HepG2 (cell line): ENCODE data around the gene OR6K6. TPM values are rescaled to one million over a fixed set of nuclear protein-coding genes. Genes with fewer than 3 reads are reported as not detected.

Experiments
- polyA plus RNA-seq, 8 experiments: library from polyadenylated mRNA; depleted of rRNA in 3 of 8; stranded (reverse) in 7 of 8; unstranded in 1 of 8; fragments of >200 nt; fragmentation: Illumina TruSeq in 4 of 8; extraction: Trizol in 4 of 8; gene quantifications; 2 replicates each; pipeline versions ENCODE4 v1.2.1 to v1.2.3, GENCODE V29; 2011 to 2016; ENCODE audit warnings: low read depth in 4 of 8, missing spikeins in 1 of 8, mixed read lengths in 1 of 8; ENCODE audit not compliant: insufficient read depth in 1 of 8
- small RNA-seq, 3 experiments: library from RNA; depleted of rRNA; stranded (forward); fragments of <200 nt; gene quantifications; one replicate each; pipeline ENCODE3, GENCODE V24; 2012; ENCODE audit warnings: low read depth in 2 of 3, low replicate concordance in 1 of 3; ENCODE audit not compliant: insufficient read length in 3 of 3, insufficient read depth in 2 of 3
- total RNA-seq, 5 experiments: library from RNA; depleted of rRNA; stranded (reverse); fragments of >200 nt; fragmentation: Illumina TruSeq; extraction: Trizol; gene quantifications; 2 replicates each; pipeline ENCODE4 v1.2.3, GENCODE V29; 2016; ENCODE audit warnings: low read depth in 1 of 5

OR6K6 gene
- total and polyA plus RNA-seq, 2 of the 13 experiments (the other 11 are each of a cell fraction or from before 2014, with no cell fraction given), result not detected

Small RNA genes within 50 kb of the gene (small RNA-seq; reads per million reads assigned to genes)
- gene OR2AQ1P, result 0 reads per million in 3 experiments

Other genes with a start within 250 kb of the OR6K6 start
- gene OR6Y1, start 200.3 kb upstream of the OR6K6 start, total RNA-seq (2016; rRNA removed; fragmentation: Illumina TruSeq; extraction: Trizol), result not detected in 2 replicates
- not detected in 2 replicates for gene OR6Y1, start 200.3 kb upstream of the OR6K6 start, polyA plus RNA-seq (2011; rRNA removed)
- not detected in 2 replicates for gene OR6P1, start 184.1 kb upstream of the OR6K6 start, total RNA-seq (2016; rRNA removed; fragmentation: Illumina TruSeq; extraction: Trizol)
- gene OR6P1, start 184.1 kb upstream of the OR6K6 start, polyA plus RNA-seq (2011; rRNA removed), result not detected in 2 replicates
- not detected in 2 replicates for gene OR10X1, start 174.8 kb upstream of the OR6K6 start, total RNA-seq (2016; rRNA removed; fragmentation: Illumina TruSeq; extraction: Trizol)
- gene OR10X1, start 174.8 kb upstream of the OR6K6 start, polyA plus RNA-seq (2011; rRNA removed), result not detected in 2 replicates
- gene OR10Z1, start 149.5 kb upstream of the OR6K6 start, total RNA-seq (2016; rRNA removed; fragmentation: Illumina TruSeq; extraction: Trizol), result not detected in 2 replicates
- not detected in 2 replicates for gene OR10Z1, start 149.5 kb upstream of the OR6K6 start, polyA plus RNA-seq (2011; rRNA removed)
- not detected in 2 replicates for gene SPTA1, start 68.0 kb upstream of the OR6K6 start, total RNA-seq (2016; rRNA removed; fragmentation: Illumina TruSeq; extraction: Trizol)
- not detected in 2 replicates for gene SPTA1, start 68.0 kb upstream of the OR6K6 start, polyA plus RNA-seq (2011; rRNA removed)
- not detected in 2 replicates for gene OR6K2, start 54.1 kb upstream of the OR6K6 start, total RNA-seq (2016; rRNA removed; fragmentation: Illumina TruSeq; extraction: Trizol)
- gene OR6K2, start 54.1 kb upstream of the OR6K6 start, polyA plus RNA-seq (2011; rRNA removed), result not detected in 2 replicates
- not detected in 2 replicates for gene OR6K3, start 34.0 kb upstream of the OR6K6 start, total RNA-seq (2016; rRNA removed; fragmentation: Illumina TruSeq; extraction: Trizol)
- not detected in 2 replicates for gene OR6K3, start 34.0 kb upstream of the OR6K6 start, polyA plus RNA-seq (2011; rRNA removed)
- not detected in 2 replicates for gene OR6N1, start 17.5 kb downstream of the OR6K6 start, total RNA-seq (2016; rRNA removed; fragmentation: Illumina TruSeq; extraction: Trizol)
- gene OR6N1, start 17.5 kb downstream of the OR6K6 start, polyA plus RNA-seq (2011; rRNA removed), result not detected in 2 replicates
- not detected in 2 replicates for gene OR6N2, start 26.5 kb downstream of the OR6K6 start, total RNA-seq (2016; rRNA removed; fragmentation: Illumina TruSeq; extraction: Trizol)
- gene OR6N2, start 26.5 kb downstream of the OR6K6 start, polyA plus RNA-seq (2011; rRNA removed), result not detected in 2 replicates
- not detected in 2 replicates for gene MNDA, start 76.6 kb downstream of the OR6K6 start, total RNA-seq (2016; rRNA removed; fragmentation: Illumina TruSeq; extraction: Trizol)
- gene MNDA, start 76.6 kb downstream of the OR6K6 start, polyA plus RNA-seq (2011; rRNA removed), result not detected in 2 replicates
- not detected in 2 replicates for gene PYHIN1, start 176.8 kb downstream of the OR6K6 start, total RNA-seq (2016; rRNA removed; fragmentation: Illumina TruSeq; extraction: Trizol)
- not detected in 2 replicates for gene PYHIN1, start 176.8 kb downstream of the OR6K6 start, polyA plus RNA-seq (2011; rRNA removed)